Heart left ventricle (tissue), 13 donors: Measurements from ENCODE around the gene POLH.

Experiments
- CTCF ChIP-seq, 12 donors: fragments of 200-600 bp; sonication (generic) in 4 of 12; IDR thresholded peaks; one replicate each; pipeline versions ENCODE4 v1.5.0 to v1.8.0; 2018 to 2022; ENCODE audit warnings: antibody characterized with exemption in 12 of 12, mild to moderate bottlenecking in 5 of 12
- POLR2A ChIP-seq, 2 donors: fragments of 450-650 bp; IDR thresholded peaks; one replicate each; pipeline ENCODE4 v1.6.1; 2017; ENCODE audit warnings: antibody characterized with exemption in 2 of 2, mild to moderate bottlenecking in 2 of 2, moderate library complexity in 2 of 2
- donor health status: ischemic (EF 13 %, LVEDD 7.1; RV severe dilation, severe dysfunction).
- donor health status: DM: no; HTN: yes; CAD: no.
- donor health status: DM: no; HTN: no; CAD: no.
- donor health status: ischemic (EF 25% LVEDD 6.9; RV normal size, moderate dysfunction).
- donor health status: ischemic (EF 25% LVEDD 5.7; RV mildly dilated, moderate dysfunction).
- donor health status: ischemic (EF 35%, LVEDD 5.7; RV mildly dilated, moderate dysfunction).
- donor health status: nonischemic (EF 11% LVEDD 7.7; RV severe dilation, severe dysfunction).
- donor health status: DM: yes; HTN: yes; CAD: no.
- donor health status: PGD.
- donor health status: ischemic (EF 29% LVEDD 5.4; RV normal size, mild dysfunction).
- donor health status: nonischemic (EF 23%, LVEDD 6.1; RV moderate dilation, normal function).

- TF ChIP-seq CTCF (IDR thresholded peaks at IDR 0.05) (no peak), POLR2A (IDR thresholded peaks at IDR 0.05) (no peak)
These were observed 12.2 kb downstream of the POLH start for GRCh38 chr6:43588194-43588593.
